Measurements from ENCODE around the gene TFR2.

GRCh38 chr7:100677308-100678267 is 36.2 kb upstream of the TFR2 start:
- TF ChIP-seq CTCF (IDR thresholded peaks at IDR 0.05): no peak
- TF ChIP-seq EZH2 (IDR thresholded peaks at IDR 0.05; ENCODE audit: borderline replicate concordance, insufficient read depth, low read depth, low read length, poor library complexity, severe bottlenecking): no peak

Data from B cell (primary cell).